Parathyroid adenoma (tissue), 2 donors: ENCODE data around the gene ANKRD65.
"Not testable (repeated sequence)": the region's sequence is repeated elsewhere in the genome, so short reads cannot be mapped to it uniquely, and the experiment has no call there.

Source experiments
- H2AFZ ChIP-seq: fragments of 300-600 bp; sonication (generic); one replicate; pipeline ENCODE4 v1.7.0; 2017; ENCODE audit warnings: antibody characterized with exemption, mild to moderate bottlenecking
- H3K27ac ChIP-seq: fragments of 300-600 bp; sonication (generic); one replicate; pipeline ENCODE4 v1.7.0; 2017
- H3K27me3 ChIP-seq: fragments of 300-600 bp; sonication (generic); one replicate; pipeline ENCODE4 v1.7.0; 2017; ENCODE audit warnings: low read length; ENCODE audit not compliant: control insufficient read depth, insufficient read depth
- H3K36me3 ChIP-seq: fragments of 300-600 bp; sonication (generic); one replicate; pipeline ENCODE4 v1.7.0; 2017; ENCODE audit warnings: low read length; ENCODE audit not compliant: control insufficient read depth, insufficient read depth
- H3K4me1 ChIP-seq: fragments of 300-600 bp; sonication (generic); one replicate; pipeline ENCODE4 v1.7.0; 2017; ENCODE audit warnings: control low read depth
- H3K4me2 ChIP-seq: fragments of 300-600 bp; sonication (generic); one replicate; pipeline ENCODE4 v1.7.0; 2017; ENCODE audit warnings: low read length
- H3K4me3 ChIP-seq: fragments of 300-600 bp; sonication (generic); one replicate; pipeline ENCODE4 v1.7.0; 2017; ENCODE audit warnings: low read depth, low read length
- H3K79me2 ChIP-seq: fragments of 300-600 bp; sonication (generic); one replicate; pipeline ENCODE4 v1.7.0; 2017; ENCODE audit warnings: control low read depth
- H3K9ac ChIP-seq: fragments of 300-600 bp; sonication (generic); one replicate; pipeline ENCODE4 v1.7.0; 2017; ENCODE audit warnings: mild to moderate bottlenecking
- H3K9me3 ChIP-seq: fragments of 300-600 bp; sonication (generic); one replicate; pipeline ENCODE4 v1.7.0; 2017; ENCODE audit warnings: low read length; ENCODE audit not compliant: control insufficient read depth
- CTCF ChIP-seq: fragments of 300-600 bp; sonication (generic); IDR thresholded peaks from one replicate; pipeline ENCODE4 v1.7.0; 2017; ENCODE audit warnings: antibody characterized with exemption, mild to moderate bottlenecking
- donor health status: primary hyperparathyroidism.

Gene ANKRD65

GRCh38 chr1:1371364-1371745 lies 49.7 kb downstream of the ANKRD65 start:
- Histone ChIP-seq H3K79me2 (no peaks in the 10 kb centered on the region), H3K4me2 (no peak overlapping the region), H3K27ac (no peak overlapping the region), H3K9me3 (no peaks in the 10 kb centered on the region), H3K27me3 (no peaks in the 10 kb centered on the region), H3K4me3 (no peak overlapping the region), H2AFZ (no peak overlapping the region), H3K9ac (no peak overlapping the region), H3K36me3 (no peaks in the 10 kb centered on the region), H3K4me1 (no peaks in the 10 kb centered on the region)
- no peak for TF ChIP-seq CTCF

GRCh38 chr1:1370771-1371300 lies 50.2 kb downstream of the ANKRD65 start:
- Histone ChIP-seq H3K36me3 (no peaks in the 10 kb centered on the region), H3K9ac (no peak overlapping the region), H3K79me2 (no peaks in the 10 kb centered on the region), H3K4me1 (no peaks in the 10 kb centered on the region), H3K27ac (no peak overlapping the region), H3K9me3 (no peaks in the 10 kb centered on the region), H3K4me3 (no peak overlapping the region), H3K27me3 (no peaks in the 10 kb centered on the region), H3K4me2 (no peak overlapping the region), H2AFZ (no peak overlapping the region)
- no peak for TF ChIP-seq CTCF

- H2AFZ ChIP-seq, H3K27me3 ChIP-seq, H3K79me2 ChIP-seq, H3K9me3 ChIP-seq, H3K9ac ChIP-seq, H3K4me3 ChIP-seq, H3K36me3 ChIP-seq, H3K4me1 ChIP-seq, H3K27ac ChIP-seq, H3K4me2 ChIP-seq: not testable (repeated sequence)
Observed at GRCh38 chr1:1370094-1370493, 51.0 kb downstream of the ANKRD65 start.
